ENCODE measurements around the gene CA4.

DNA sequence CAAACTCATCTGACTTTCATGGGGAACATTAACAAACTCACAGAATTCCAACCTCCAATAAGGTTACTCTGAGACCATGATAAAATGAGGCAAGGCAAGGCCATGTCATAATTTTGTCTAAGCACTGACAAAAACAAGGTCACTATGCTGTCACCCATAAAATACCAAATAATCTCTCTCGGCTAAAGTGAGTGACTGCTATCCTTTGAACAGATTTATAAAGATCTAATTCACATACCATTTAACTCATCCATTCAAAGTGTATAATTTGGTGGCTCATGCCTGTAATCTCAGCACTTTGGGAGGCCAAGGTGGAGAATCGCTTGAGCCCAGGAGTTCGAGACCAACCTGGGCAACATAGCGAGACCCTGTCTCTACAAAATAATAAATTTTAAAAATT, 20.6 kb upstream of the CA4 start:
- TF ChIP-seq POLR2AphosphoS5 (IDR thresholded peaks at IDR 0.05) (no peak), POLR2A (IDR thresholded peaks at IDR 0.05) (no peak)
- TF ChIP-seq, protein P1, sequence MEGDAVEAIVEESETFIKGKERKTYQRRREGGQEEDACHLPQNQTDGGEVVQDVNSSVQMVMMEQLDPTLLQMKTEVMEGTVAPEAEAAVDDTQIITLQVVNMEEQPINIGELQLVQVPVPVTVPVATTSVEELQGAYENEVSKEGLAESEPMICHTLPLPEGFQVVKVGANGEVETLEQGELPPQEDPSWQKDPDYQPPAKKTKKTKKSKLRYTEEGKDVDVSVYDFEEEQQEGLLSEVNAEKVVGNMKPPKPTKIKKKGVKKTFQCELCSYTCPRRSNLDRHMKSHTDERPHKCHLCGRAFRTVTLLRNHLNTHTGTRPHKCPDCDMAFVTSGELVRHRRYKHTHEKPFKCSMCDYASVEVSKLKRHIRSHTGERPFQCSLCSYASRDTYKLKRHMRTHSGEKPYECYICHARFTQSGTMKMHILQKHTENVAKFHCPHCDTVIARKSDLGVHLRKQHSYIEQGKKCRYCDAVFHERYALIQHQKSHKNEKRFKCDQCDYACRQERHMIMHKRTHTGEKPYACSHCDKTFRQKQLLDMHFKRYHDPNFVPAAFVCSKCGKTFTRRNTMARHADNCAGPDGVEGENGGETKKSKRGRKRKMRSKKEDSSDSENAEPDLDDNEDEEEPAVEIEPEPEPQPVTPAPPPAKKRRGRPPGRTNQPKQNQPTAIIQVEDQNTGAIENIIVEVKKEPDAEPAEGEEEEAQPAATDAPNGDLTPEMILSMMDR (IDR thresholded peaks at IDR 0.05) = no peak

All from prostate gland (tissue), 2 donors.